Panc1 (cell line): Measurements from ENCODE around the gene PCED1B.

ENCODE experiments used
- POLR2AphosphoS5 ChIP-seq: IDR thresholded peaks from 2 replicates; pipeline ENCODE4 v1.6.1; 2012; ENCODE audit warnings: mild to moderate bottlenecking, low read depth, low read length, moderate library complexity
- SIN3A ChIP-seq: IDR thresholded peaks from 2 replicates; pipeline ENCODE4 v1.6.1; 2012; ENCODE audit warnings: low read depth, mild to moderate bottlenecking, low read length, moderate library complexity, borderline replicate concordance; ENCODE audit not compliant: insufficient read depth
- TCF7L2 ChIP-seq: IDR thresholded peaks from 2 replicates; pipeline ENCODE4 v1.6.1; 2011; ENCODE audit warnings: mild to moderate bottlenecking, low read depth, low read length, inconsistent platforms
- TF ChIP-seq, protein P1 (sequence below): fragments of 450-650 bp; IDR thresholded peaks from 2 replicates; pipeline ENCODE4 v1.5.1; 2017; ENCODE audit warnings: mild to moderate bottlenecking
- TF ChIP-seq, protein P2 (sequence below), 2 experiments: IDR thresholded peaks; 2 replicates each; pipeline ENCODE4 v1.6.1; 2011 to 2012; ENCODE audit warnings: low read depth in 2 of 2, control low read depth in 1 of 2, low read length in 1 of 2, mild to moderate bottlenecking in 1 of 2, moderate library complexity in 1 of 2; ENCODE audit not compliant: insufficient read depth in 1 of 2

DNA sequence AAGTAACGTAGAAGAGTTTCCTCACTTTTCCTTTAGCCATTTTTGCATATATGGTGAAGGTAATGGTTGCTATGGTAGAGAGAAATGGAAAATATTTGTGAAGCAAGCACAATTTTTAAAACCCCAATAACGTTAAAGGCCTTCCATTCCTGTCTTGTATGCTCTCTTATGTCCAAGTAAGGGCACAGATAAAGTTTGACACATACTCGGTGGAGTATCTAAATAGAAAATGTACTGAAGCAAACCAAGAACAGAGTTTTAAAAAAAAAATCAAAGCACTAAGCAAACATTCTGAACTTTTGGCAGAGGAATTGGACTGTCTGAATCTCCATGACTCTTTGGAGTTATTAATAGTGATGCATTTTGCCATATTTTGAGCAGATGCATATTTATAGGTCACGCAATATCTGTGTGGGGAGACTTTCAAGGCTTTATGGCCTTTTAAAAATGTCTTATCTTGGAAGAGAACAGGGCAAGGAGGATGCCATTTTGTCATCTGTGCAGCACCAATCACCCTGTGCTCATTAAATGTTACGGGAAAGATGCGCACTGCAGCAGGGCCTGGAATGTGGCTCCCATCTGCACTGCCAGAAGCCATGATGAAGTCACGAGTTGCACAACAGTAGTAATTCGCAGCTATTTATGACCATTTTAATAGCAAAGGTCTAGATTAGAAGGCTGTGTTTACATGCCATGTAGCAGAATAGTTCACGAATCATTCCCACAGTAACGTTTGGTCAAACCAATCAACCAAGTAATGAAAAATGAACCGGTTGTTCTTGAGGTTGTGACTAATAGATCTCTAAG, 23.6 kb downstream of the PCED1B start:
- TF ChIP-seq, protein P1, sequence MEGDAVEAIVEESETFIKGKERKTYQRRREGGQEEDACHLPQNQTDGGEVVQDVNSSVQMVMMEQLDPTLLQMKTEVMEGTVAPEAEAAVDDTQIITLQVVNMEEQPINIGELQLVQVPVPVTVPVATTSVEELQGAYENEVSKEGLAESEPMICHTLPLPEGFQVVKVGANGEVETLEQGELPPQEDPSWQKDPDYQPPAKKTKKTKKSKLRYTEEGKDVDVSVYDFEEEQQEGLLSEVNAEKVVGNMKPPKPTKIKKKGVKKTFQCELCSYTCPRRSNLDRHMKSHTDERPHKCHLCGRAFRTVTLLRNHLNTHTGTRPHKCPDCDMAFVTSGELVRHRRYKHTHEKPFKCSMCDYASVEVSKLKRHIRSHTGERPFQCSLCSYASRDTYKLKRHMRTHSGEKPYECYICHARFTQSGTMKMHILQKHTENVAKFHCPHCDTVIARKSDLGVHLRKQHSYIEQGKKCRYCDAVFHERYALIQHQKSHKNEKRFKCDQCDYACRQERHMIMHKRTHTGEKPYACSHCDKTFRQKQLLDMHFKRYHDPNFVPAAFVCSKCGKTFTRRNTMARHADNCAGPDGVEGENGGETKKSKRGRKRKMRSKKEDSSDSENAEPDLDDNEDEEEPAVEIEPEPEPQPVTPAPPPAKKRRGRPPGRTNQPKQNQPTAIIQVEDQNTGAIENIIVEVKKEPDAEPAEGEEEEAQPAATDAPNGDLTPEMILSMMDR: no peak
- TF ChIP-seq SIN3A (no peak), POLR2AphosphoS5 (no peak), TCF7L2 (no peak)
- TF ChIP-seq, protein P2, sequence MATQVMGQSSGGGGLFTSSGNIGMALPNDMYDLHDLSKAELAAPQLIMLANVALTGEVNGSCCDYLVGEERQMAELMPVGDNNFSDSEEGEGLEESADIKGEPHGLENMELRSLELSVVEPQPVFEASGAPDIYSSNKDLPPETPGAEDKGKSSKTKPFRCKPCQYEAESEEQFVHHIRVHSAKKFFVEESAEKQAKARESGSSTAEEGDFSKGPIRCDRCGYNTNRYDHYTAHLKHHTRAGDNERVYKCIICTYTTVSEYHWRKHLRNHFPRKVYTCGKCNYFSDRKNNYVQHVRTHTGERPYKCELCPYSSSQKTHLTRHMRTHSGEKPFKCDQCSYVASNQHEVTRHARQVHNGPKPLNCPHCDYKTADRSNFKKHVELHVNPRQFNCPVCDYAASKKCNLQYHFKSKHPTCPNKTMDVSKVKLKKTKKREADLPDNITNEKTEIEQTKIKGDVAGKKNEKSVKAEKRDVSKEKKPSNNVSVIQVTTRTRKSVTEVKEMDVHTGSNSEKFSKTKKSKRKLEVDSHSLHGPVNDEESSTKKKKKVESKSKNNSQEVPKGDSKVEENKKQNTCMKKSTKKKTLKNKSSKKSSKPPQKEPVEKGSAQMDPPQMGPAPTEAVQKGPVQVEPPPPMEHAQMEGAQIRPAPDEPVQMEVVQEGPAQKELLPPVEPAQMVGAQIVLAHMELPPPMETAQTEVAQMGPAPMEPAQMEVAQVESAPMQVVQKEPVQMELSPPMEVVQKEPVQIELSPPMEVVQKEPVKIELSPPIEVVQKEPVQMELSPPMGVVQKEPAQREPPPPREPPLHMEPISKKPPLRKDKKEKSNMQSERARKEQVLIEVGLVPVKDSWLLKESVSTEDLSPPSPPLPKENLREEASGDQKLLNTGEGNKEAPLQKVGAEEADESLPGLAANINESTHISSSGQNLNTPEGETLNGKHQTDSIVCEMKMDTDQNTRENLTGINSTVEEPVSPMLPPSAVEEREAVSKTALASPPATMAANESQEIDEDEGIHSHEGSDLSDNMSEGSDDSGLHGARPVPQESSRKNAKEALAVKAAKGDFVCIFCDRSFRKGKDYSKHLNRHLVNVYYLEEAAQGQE (IDR thresholded peaks at IDR 0.05; ENCODE audit: insufficient read depth in 1 of 2, low read depth in 2 of 2, low read length in 1 of 2): no peak
